ENCODE measurements around the gene SLC10A4.
A peak's percentile ranks its signal among the peaks of the same experiment; 100 is the strongest.

SLC10A4 gene

DNA sequence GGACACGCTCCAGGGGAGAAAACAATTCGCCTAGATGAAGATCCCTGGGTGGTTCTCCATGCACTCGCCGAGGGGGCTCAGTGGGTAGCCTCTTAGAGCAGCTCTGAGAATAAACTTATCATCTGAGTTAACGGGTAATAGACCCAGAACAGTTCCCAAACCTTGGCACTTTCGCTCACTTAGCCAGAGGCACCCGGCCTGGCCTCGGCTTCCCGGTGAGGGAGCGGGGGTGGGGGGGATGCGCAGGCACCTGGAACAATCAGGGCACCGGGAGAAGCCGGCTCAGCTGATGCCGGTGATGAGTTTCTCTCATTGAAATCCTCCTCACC is 6.5 kb downstream of the SLC10A4 start:
- DNase-seq (ENCODE audit: low spot score), result no peak

DNA sequence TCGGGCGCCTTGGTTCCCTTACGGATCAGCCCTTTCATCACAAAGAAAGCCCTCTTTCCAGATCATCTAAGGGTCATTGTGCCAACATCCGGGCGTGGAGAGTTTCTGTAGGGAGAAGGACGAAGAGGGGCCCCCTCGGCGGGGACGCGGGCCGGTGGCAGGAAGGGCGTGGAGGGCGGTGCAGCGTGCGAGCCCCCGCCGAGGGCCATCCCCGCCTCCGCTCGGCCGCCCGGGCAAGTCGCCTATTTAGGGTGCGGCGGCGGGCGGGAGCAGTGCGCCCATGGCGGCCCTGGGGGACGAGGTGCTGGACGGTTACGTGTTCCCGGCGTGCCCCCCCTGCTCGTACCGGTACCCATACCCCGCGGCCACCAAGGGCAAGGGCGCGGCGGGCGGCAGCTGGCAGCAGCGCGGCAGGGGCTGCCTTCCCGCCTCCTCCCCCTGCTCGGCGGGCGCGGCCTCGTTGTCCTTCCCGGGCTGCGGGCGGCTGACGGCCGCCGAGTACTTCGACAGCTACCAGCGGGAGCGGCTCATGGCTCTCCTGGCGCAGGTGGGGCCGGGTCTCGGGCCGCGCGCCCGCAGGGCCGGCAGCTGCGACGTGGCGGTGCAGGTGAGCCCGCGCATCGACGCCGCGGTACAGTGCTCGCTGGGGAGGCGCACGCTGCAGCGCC is 7.0 kb downstream of the SLC10A4 start, which contains the start of gene ZAR1:
TSS of gene ZAR1 (plus strand) at position 241 of the 668 bp plus-strand sequence. CDS start at position 281, 40 bp downstream.
- DNase-seq (ENCODE audit: low spot score), result no peak

DNA sequence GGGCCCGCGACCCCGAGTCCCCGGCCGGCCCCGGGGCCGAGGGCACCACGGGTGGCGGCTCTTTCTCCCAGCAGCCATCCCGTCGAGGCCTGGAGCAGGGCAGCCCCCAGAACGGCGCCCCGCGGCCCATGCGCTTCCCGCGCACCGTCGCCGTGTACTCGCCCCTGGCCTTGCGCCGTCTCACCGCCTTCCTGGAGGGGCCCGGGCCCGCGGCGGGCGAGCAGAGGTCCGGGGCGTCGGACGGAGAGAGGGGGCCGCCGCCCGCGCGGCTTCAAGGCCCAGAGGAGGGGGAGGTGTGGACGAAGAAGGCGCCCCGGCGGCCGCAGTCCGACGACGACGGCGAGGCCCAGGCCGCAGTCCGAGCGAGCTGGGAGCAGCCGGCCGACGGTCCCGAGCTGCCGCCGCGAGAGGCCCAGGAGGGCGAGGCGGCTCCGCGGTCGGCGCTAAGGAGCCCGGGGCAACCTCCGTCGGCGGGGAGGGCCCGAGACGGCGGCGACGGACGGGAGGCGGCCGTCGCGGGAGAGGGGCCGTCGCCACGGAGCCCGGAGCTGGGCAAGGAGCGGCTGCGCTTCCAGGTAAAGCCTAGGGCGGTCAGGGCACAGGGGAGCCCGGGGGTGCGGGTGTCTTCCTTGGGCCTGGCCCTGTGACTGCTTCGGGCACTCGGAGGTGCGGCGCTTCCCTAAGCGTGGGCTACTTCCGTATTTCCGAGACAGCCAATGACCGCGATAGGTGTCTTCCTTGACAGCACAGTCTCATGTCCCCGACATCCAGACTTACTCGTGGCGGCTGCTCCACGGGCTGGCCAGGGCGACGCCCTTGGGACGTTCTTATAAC is 7.8 kb downstream of the SLC10A4 start:
- DNase-seq (ENCODE audit: low spot score), result no peak

DNA sequence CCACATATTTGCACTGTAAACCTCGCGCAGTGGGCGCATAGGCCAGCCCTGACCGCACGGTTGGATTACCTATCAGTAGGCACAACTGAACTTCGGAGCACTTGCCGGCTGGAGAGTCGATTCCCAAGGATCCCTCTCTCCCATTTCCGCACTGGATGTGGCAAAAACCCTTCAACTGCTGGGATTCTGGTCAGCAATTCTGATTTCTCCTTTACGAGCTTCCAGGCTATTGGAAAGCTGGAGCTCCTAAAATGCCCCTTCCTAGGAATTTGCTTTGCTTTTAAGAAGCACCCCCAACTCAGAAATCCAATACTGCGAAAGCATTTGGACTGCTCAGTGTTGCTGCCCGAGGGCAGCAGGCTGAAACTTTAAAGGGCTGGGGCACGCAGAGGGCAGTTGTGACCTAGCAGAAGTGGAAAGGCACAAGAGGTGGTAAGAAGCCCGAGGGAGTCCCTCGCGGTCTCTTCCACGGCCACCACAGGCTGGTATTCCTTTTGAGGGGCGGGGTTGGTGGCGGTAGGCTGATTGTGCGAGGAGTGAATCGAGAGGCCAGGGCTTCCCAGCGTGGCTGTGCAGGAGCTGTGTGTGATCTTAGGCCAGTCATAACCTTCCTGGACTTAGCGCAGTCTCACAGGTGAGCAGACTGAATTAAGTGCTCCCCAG is 8.5 kb downstream of the SLC10A4 start:
- DNase-seq (ENCODE audit: low spot score), result no peak

DNA sequence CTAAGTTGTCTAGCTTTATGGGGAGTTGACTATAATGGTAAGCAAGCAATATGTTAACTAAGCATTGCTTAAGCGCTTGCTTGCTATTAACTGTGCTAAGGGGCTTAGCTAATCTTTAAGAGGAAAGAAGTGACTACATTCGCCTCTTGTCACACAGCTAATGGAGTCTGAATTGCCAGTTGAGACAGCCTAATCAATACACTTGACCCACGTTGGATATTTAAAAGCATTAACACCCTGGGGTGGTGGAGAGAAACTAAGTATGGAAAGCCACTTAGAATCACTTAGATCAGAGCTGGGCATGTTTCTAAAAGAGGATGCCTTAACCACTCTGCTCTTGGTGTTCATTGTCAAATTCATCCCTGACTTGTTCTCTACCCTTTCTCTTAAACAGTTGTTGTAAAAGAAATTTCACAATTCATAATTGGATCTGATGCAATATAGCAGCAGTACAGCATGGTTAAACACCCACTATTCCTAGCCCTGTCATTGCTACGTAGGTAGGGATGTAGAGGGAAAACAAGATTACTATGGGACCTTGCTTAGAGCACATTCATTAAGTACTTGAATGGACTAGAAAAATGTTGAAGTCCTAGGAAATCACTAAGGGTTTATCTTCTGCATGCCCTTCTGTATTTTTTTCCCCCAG is 10.4 kb downstream of the SLC10A4 start:
- no peak for DNase-seq (ENCODE audit: low spot score)

GRCh38 chr4:48495941-48496340 is 12.8 kb downstream of the SLC10A4 start:
- DNase-seq (ENCODE audit: low spot score), result no peak

- DNase-seq (ENCODE audit: low spot score), result no peak
Observed at GRCh38 chr4:48498895-48499294, 15.8 kb downstream of the SLC10A4 start.

- DNase-seq (ENCODE audit: low spot score), result no peak
Observed at GRCh38 chr4:48499551-48500066, 16.5 kb downstream of the SLC10A4 start.

GRCh38 chr4:48503233-48504025 is 20.3 kb downstream of the SLC10A4 start:
- DNase-seq (ENCODE audit: low spot score), result no peak

- no peak for DNase-seq (ENCODE audit: low spot score)
Observed at GRCh38 chr4:48504026-48504330, 20.8 kb downstream of the SLC10A4 start.

DNA sequence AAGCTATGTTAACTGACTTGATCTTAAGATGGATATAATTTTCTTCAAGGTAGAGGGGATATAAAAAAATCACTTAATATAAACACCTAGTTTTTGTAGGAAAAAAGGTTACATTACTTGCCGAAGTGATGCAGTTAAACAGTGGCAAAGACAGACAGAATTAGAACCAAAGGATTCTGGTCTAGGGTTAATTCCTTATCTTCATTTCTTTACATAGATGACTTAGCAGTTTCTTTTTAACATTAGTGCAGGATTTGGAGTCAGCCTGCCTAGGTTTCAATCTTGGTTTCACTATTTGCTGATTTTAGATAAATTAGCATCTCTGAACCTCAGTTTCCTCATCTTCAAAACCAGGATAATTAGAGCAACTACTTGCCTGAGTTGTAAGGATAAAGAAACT is 21.2 kb downstream of the SLC10A4 start:
- no peak for DNase-seq (ENCODE audit: low spot score)

DNA sequence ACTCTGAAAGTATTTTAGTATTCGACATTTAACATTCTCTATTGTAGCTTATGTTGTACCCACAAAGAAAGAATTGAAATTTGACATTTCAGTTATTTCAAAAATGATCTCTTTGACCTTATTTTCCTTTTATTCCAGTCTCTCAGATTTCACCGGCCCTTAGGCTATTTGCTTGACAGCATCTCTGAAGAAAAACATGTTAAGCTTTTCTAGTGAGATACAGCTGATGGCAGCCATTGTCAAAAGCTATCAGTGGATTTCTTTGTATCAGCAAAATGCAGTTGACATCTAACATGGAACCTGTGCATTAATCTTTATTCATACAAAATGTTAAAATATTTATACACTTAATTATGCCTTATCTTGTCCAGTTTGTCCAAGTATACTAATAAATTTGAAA is 23.6 kb downstream of the SLC10A4 start:
- no peak for DNase-seq (ENCODE audit: low spot score)

DNA sequence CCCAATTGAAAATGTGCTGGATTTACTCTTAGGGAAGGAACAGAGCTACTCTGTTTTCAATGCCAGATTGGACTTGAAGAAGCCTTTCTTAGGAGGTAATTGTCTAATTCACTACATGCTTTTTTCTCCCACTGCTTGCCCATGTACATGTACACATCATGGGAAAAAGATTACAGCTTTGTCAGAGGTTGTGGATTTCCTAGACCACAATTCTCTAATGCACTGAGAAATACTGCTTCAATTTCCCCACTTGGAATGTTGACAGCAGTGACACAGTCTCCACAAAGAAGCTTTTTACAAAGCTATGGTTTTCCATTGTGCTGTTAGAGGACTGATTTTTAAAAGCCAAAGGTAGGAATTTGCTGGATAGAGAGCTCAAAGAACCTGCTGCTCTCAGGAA is 26.4 kb downstream of the SLC10A4 start:
- DNase-seq (ENCODE audit: low spot score), result peak; percentile 43

DNA sequence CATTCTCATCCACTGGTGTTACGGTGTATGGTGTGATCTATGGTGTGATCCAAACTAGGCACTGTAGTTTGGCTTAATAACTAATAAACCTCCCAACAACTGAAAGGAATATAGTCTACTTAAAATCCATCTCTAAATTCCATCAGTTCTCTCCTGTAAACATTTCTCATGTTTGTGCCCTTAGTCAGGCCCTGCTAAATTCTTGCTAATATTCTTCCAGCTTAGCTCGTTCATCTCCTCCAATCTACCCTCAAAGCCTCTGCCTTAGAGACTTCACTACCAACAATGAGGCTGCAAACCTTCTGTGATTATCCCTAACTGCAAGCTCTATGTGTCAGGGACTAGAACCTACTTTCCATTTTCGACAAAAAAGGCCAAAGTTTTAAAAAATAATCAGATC is 35.0 kb downstream of the SLC10A4 start:
- DNase-seq (ENCODE audit: low spot score), result no peak

DNA sequence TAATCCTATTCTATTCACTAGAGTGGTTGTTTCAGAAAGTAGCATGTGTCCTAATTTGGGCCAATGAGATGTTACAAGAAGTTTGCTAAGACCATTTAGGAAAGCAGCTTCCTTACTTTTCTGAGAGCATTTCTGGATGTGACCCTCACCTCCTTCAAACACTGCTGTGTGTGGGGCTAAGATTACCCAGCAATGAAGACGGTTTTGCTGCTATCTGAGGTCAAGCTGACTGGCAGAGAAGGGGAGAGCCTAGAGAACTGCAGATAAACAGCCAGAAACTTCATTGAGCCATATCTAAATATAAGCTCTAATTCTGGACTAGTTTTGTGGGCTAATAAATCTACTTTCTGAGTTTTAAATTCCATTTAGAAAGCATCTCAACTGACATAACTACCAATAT is 43.3 kb downstream of the SLC10A4 start:
- DNase-seq (ENCODE audit: low spot score), result no peak

- DNase-seq (ENCODE audit: low spot score), result no peak
Observed at GRCh38 chr4:48538358-48538757, 55.2 kb downstream of the SLC10A4 start.
